Measurements from ENCODE around the gene NEURL3.
A peak's percentile ranks its signal among the peaks of the same experiment; 100 is the strongest.

The NEURL3 gene

GRCh38 chr2:96510931-96511595, 5.9 kb upstream of the NEURL3 start:
- Histone ChIP-seq H3K79me2 (ENCODE audit: insufficient read depth, low read length) (no peaks in the 10 kb centered on the region), H3F3A (ENCODE audit: insufficient read depth) (no peaks in the 10 kb centered on the region), H3K27me3 (ENCODE audit: low read length) (peaks cover 1% of the 10 kb centered on the region), H4K20me1 (ENCODE audit: low read depth, low read length) (no peaks in the 10 kb centered on the region), H3K9ac (ENCODE audit: low read length) (no peak overlapping the region), H3K9me3 (ENCODE audit: insufficient read depth, low read length) (no peaks in the 10 kb centered on the region), H3K4me2 (ENCODE audit: low read depth, low read length, poor library complexity, severe bottlenecking) (no peak overlapping the region), H3K4me3 (ENCODE audit: insufficient read depth, low read length, poor library complexity, severe bottlenecking) (no peak overlapping the region), H3K27ac (ENCODE audit: low read depth, low read length) (no peak overlapping the region), H2AFZ (ENCODE audit: low read depth, low read length, severe bottlenecking) (no peak overlapping the region), H3K9me2 (replicated peaks; ENCODE audit: insufficient read depth, low read length) (no peaks in the 10 kb centered on the region), H3K36me3 (ENCODE audit: low read length) (no peaks in the 10 kb centered on the region)
- TF ChIP-seq EZH2phosphoT487 (conservative IDR thresholded peaks at IDR 0.05; ENCODE audit: low read length) (no peak), CTCF (IDR thresholded peaks at IDR 0.05; ENCODE audit: insufficient read depth, low read length, poor library complexity, severe bottlenecking) (no peak)

- no peaks in the 10 kb centered on the region for H3K9me2 ChIP-seq (replicated peaks; ENCODE audit: insufficient read depth, low read length)
- TF ChIP-seq CTCF (IDR thresholded peaks at IDR 0.05; ENCODE audit: insufficient read depth, low read length, poor library complexity, severe bottlenecking), result no peak
- no peak for TF ChIP-seq EZH2phosphoT487 (conservative IDR thresholded peaks at IDR 0.05; ENCODE audit: low read length)
- no peaks in the 10 kb centered on the region for H3K9me3 ChIP-seq (ENCODE audit: insufficient read depth, low read length)
- no peaks in the 10 kb centered on the region; the same call in 1 of the 2 replicates for H3K27me3 ChIP-seq (ENCODE audit: low read length)
- H2AFZ ChIP-seq (ENCODE audit: low read depth, low read length, severe bottlenecking), result no peak overlapping the region
- H3K36me3 ChIP-seq (ENCODE audit: low read length), result no peaks in the 10 kb centered on the region
- no peak overlapping the region for H3K27ac ChIP-seq (ENCODE audit: low read depth, low read length)
- H3F3A ChIP-seq (ENCODE audit: insufficient read depth), result no peaks in the 10 kb centered on the region
- H4K20me1 ChIP-seq (ENCODE audit: low read depth, low read length), result no peaks in the 10 kb centered on the region
- H3K4me3 ChIP-seq (ENCODE audit: insufficient read depth, low read length, poor library complexity, severe bottlenecking), result no peak overlapping the region
- H3K4me2 ChIP-seq (ENCODE audit: low read depth, low read length, poor library complexity, severe bottlenecking), result no peak overlapping the region
- no peak overlapping the region for H3K9ac ChIP-seq (ENCODE audit: low read length)
- H3K79me2 ChIP-seq (ENCODE audit: insufficient read depth, low read length), result no peaks in the 10 kb centered on the region
Measured at GRCh38 chr2:96509847-96510230, 4.7 kb upstream of the NEURL3 start.

- TF ChIP-seq CTCF (IDR thresholded peaks at IDR 0.05; ENCODE audit: insufficient read depth, low read length, poor library complexity, severe bottlenecking) (peak; percentile 61), EZH2phosphoT487 (conservative IDR thresholded peaks at IDR 0.05; ENCODE audit: low read length) (no peak)
- Histone ChIP-seq H3K36me3 (ENCODE audit: low read length) (no peaks in the 10 kb centered on the region), H2AFZ (ENCODE audit: low read depth, low read length, severe bottlenecking) (no peak overlapping the region), H3K9me3 (ENCODE audit: insufficient read depth, low read length) (no peaks in the 10 kb centered on the region), H3K4me2 (ENCODE audit: low read depth, low read length, poor library complexity, severe bottlenecking) (no peak overlapping the region), H3F3A (ENCODE audit: insufficient read depth) (no peaks in the 10 kb centered on the region), H3K9me2 (replicated peaks; ENCODE audit: insufficient read depth, low read length) (no peaks in the 10 kb centered on the region), H3K9ac (ENCODE audit: low read length) (no peak overlapping the region), H4K20me1 (ENCODE audit: low read depth, low read length) (no peaks in the 10 kb centered on the region), H3K27me3 (ENCODE audit: low read length) (no peaks in the 10 kb centered on the region; the same call in 1 of the 2 replicates), H3K27ac (ENCODE audit: low read depth, low read length) (no peak overlapping the region), H3K4me3 (ENCODE audit: insufficient read depth, low read length, poor library complexity, severe bottlenecking) (no peak overlapping the region), H3K79me2 (ENCODE audit: insufficient read depth, low read length) (no peaks in the 10 kb centered on the region)
Measured at GRCh38 chr2:96509114-96509846, 4.1 kb upstream of the NEURL3 start.

Measured in SU-DHL-6 (cell line).